GM18511 (cell line): ENCODE measurements around the gene ELMO3.

ENCODE experiments used
- ATAC-seq: cut with Tn5 transposase; IDR thresholded peaks from one replicate; pipeline ENCODE4 v1.9.1; 2021; ENCODE audit warnings: mild to moderate bottlenecking, moderate library complexity; ENCODE audit not compliant: unreplicated experiment

Gene ELMO3

GRCh38 chr16:67179421-67180080 lies 19.4 kb upstream of the ELMO3 start:
- no peak for ATAC-seq

GRCh38 chr16:67180166-67180565 lies 18.8 kb upstream of the ELMO3 start:
- no peak for ATAC-seq

- ATAC-seq, result no peak
Measured at GRCh38 chr16:67181346-67181745, 17.6 kb upstream of the ELMO3 start.

GRCh38 chr16:67182288-67182687 lies 16.6 kb upstream of the ELMO3 start:
- ATAC-seq, result no peak

- no peak for ATAC-seq
Measured at GRCh38 chr16:67183284-67183626, 15.7 kb upstream of the ELMO3 start.

- ATAC-seq, result peak; percentile 95
Measured at GRCh38 chr16:67183627-67184452, 15.1 kb upstream of the ELMO3 start, which contains the start of gene MATCAP1. TSS of gene MATCAP1 (minus strand) at chr16:67183963. CDS start at chr16:67180610, 3,353 bp downstream.

GRCh38 chr16:67184453-67184994 lies 14.4 kb upstream of the ELMO3 start:
- ATAC-seq, result no peak

- no peak for ATAC-seq
Measured at GRCh38 chr16:67184995-67185650, 13.8 kb upstream of the ELMO3 start.

- ATAC-seq, result no peak
Measured at GRCh38 chr16:67185651-67186134, 13.2 kb upstream of the ELMO3 start.

GRCh38 chr16:67186550-67186950 lies 12.4 kb upstream of the ELMO3 start:
- no peak for ATAC-seq

- no peak for ATAC-seq
Measured at GRCh38 chr16:67187175-67187890, 11.6 kb upstream of the ELMO3 start.

GRCh38 chr16:67188323-67188722 lies 10.6 kb upstream of the ELMO3 start:
- no peak for ATAC-seq

GRCh38 chr16:67188798-67189197 lies 10.1 kb upstream of the ELMO3 start:
- ATAC-seq, result no peak

GRCh38 chr16:67190041-67190440 lies 8.9 kb upstream of the ELMO3 start, which contains the start of gene EXOC3L1:
TSS of gene EXOC3L1 (minus strand) at chr16:67190136. CDS start at chr16:67189676, 460 bp downstream.
- ATAC-seq, result no peak

GRCh38 chr16:67190448-67191399 lies 8.2 kb upstream of the ELMO3 start:
- no peak for ATAC-seq

GRCh38 chr16:67191411-67191994 lies 7.4 kb upstream of the ELMO3 start:
- peak; percentile 5 for ATAC-seq

- ATAC-seq, result peak; percentile 91
Measured at GRCh38 chr16:67191995-67192681, 6.8 kb upstream of the ELMO3 start, which contains the start of gene E2F4. TSS of gene E2F4 (plus strand) at chr16:67192155. CDS start at chr16:67192228, 73 bp downstream.

GRCh38 chr16:67192781-67193361 lies 6.1 kb upstream of the ELMO3 start:
- no peak for ATAC-seq
